Activated CD4-positive, CD25-positive, alpha-beta regulatory T cell treated with anti-CD3 and anti-CD28 coated beads, Interleukin-2, amount 50 U/mL, for 16 hours (primary cell): Measurements from ENCODE around the gene STRAP.
A peak's percentile ranks its signal among the peaks of the same experiment; 100 is the strongest.
"Not testable (repeated sequence)": the region's sequence is repeated elsewhere in the genome, so short reads cannot be mapped to it uniquely, and the experiment has no call there.

Experiments used
- DNase-seq: peaks from one replicate; pipeline ENCODE4 v3.0.0-alpha.2; 2020; ENCODE audit warnings: low read depth, low spot score

Gene STRAP

DNA sequence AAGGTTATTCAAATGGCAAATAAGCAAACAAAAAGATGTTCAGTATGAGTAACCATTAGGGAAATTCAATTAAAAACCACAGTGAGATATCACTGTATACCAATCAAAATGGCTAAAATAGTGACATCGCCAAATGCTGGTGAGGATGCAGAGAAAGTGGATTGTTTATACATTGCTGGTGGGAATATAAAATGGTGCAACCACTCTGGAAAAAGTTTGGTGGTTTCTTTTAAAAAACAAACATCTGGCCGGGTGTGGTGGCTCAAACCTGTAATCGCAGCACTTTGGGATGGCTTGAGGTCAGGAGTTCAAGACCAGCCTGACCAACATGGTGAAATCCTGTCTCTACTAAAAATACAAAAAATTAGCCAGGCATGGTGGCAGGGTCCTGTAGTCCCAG, 14.0 kb upstream of the STRAP start:
- no peak for DNase-seq

DNA sequence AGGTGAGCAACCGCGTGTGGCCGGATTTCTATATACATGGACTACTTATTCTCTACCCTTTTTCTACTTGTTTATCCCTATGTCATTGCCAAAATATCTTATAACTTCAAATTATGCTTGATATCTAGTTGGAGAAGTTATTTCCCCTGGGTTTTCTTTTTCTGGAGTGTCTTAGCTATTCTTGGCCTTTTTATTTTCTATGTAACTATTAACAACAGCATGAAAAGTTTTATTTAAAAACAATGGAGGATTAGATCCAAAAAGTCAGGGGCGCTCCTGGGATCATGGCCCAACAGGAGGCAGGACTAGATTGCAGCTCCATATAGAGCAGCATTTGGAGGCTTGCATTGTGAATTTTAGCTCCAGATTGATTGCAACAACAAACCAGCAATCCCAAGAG, 8.6 kb upstream of the STRAP start:
- DNase-seq, result no peak

DNA sequence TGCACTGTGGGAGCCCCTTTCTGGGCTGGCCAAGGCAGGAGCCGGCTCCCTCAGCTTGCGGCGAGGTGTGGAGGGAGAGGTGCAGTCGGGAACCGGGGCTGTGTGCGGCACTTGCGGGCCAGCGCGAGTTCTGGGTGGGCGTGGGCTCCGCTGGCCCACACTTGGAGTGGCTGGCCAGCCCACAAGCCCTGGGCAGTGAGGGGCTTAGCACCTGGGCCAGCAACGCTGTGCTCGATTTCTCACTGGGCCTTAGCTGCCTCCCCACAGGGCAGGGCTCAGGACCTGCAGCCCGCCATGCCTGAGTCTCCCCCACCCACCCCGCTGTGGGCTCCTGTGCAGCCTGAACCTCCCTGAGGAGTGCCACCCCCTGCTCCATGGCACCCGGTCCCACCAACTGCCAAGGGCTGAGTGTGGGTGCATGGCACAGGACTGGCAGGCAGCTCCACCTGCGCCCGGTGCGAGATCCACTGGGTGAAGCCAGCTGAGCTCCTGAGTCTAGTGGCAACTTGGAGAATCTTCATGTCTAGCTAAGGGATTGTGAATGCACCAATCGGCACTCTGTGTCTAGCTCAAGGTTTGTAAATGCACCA, 7.5 kb upstream of the STRAP start:
- not testable (repeated sequence) for DNase-seq

DNA sequence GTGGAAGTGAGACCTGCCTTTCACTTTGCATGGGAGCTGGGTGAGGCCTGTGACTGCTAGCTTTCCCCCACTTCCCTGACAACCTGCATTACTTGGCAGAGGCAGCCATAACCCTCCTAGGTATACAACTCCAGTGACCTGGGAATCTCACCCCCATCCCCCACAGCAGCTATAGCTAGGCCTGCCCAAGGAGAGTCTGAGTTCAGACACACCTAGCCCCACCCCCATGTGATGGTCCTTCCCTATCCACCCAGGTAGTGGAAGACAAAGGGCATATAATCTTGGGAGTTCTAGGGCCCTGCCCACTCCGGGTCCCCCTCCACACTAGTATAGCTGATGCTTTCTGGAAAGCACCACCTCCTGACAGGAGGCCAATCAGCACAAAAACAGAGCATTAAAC, 6.3 kb upstream of the STRAP start:
- no peak for DNase-seq

DNA sequence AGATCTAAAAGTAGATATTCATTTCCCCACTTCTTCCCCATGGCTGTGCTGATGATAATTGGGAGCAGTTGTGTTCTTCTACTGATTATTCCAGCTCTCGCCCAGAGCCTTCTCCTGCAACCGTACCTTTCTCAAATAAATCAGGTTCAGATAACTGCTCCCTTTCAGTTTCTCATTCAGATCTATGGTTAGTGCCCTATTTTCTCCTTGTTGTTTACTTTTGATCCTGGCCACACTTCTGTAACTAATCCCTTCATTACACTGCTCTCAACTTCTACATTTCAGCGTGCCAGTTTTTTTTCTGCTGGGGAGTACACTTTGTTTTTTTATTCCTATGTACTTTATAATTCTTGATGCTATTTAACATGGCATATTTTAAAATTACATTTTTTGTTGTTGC, 2.8 kb upstream of the STRAP start:
- DNase-seq, result no peak

DNA sequence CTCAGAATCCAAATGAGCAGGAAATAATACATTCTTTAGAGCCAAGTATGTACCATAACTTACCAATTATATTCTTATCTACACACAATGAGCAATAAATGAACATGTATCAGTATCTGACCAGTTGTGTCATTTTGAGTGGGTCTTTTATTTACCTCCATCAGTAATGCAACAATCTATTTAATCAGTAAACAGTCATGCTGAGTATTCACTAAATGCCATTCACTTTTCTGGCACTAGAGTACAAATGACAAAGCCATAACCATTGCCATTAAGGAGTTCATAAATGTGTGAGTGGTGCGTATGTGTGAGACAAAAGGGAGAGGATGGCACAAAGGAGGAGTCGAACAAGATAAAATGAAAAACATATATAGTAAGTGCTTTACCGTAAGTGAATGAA, 1.5 kb upstream of the STRAP start:
- DNase-seq, result no peak

DNA sequence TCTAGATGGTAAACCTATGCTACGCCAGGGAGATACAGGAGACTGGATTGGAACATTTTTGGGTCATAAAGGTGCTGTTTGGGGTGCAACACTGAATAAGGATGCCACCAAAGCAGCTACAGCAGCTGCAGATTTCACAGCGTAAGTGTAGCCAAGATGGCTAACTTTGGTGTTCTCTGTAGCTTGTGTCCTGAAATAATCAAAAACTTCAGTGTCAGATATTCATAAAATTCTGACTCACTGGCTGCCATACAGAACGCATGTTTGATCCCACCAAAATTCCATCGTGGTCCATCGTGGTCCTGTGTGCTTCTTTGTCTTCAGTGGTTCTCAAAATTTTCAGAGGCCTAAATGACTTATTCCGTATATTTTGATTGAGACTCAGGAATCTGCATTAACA, 1.3 kb downstream of the STRAP start:
- no peak for DNase-seq

DNA sequence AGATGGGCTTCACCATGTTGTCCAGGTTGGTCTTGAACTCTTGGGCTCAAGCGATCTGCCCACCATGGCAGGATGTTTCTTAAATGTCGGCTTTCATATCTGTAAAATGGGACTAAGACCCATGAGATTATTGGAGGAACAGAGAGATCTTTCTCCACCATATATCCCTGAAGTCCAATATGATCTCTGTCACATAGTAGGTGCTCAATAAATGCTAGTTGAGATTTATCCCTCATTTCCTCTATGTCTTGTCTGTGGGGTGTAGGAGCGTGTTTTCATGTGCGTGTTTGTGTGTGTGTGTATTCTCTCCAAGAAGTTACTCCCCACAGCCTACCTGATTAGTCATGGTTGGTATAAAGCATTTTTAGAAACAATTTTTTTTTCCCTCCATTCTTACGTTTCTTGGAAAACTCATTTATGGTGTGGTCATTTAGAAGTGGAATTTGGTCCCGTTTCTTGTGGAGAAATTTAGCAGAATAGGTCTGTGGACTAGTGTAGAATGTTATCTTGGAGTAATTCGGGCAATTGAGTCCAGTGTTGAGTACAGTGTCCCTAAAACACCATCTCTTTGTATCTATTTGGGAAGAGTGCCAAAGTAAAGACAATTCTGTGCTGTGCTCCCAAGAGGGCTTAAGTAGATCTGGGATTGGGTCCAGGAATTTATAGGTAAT, 4.3 kb downstream of the STRAP start:
- no peak for DNase-seq

DNA sequence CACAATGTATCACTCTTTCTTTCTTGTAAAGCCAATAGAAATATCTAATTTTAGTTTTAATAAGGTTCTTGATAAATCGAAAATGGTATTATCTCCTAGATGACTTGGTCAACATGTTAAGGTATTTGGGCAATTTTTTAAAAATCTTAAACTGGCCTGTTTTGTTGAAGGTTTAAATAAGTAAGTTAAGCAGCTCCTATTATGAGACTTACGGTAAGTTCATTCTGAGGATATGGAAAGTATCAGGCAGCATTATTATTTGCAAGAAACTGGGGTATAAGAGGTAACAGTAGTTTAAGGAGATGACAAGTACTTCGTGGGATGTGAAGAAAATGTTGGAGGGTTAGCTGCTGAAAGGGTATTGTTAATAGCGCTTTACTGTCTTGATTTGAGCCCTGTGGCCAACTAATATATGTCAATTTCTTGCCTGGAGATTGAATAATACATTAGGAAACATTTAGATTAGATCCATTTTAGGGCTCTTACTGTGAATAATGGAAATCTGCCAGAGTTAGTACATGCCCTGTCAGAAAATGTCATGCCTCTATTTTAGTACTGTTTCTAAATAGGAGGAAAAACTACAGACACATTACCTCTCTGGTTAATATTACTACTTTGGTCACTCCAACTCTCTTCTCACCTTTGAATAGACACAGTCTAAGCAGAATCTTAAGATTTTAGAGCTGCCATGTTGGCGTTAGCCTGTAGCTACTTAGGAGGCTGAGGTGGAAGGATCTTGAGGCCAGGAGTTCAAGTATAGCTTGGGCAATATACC, 5.0 kb downstream of the STRAP start:
- DNase-seq, result no peak

DNA sequence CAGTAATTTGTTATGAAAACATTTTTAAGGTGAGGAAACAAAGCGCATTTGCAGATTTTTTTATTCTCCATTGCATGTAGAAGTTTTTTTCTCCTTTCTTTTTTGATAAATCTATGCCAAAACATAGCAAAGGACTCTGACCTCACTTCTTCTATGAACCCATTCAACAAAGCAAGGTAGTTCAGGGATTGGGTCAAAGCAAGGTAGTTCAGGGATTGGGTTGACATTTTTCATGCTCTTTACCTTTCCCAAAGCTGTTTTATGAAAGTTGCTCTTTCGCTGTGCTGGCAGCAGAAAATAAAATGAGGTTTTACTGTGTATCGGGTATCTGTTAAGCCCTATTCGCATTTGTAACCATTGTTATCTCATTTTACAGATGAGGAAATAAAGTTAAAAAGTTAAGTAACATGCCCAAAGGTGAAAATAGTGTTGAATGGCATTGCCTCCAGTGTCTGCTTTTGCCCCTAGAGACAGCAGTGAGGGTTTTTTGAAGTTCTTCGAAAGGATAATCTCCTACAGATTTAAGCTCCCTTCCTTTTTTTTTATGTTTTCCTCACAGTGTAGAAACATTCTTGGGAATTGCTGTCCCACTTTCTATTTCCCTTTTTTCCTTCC, 10.6 kb downstream of the STRAP start:
- no peak for DNase-seq

DNA sequence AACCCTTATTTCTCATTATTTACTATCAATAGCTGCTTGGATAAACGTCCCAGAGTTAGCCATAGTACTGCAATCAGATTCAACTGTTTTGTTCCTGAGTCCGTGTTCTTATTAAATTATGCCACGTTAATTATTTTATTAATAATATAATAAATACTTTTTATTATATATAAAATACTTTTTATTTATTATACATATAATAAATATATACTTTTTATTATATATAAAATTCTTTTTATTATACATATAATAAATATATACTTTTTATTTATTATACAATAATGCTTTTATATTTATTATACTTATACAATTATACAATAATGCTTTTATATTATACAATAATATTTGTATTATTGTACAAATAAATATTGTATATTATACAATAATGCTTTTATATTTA, 11.1 kb downstream of the STRAP start:
- DNase-seq, result no peak

DNA sequence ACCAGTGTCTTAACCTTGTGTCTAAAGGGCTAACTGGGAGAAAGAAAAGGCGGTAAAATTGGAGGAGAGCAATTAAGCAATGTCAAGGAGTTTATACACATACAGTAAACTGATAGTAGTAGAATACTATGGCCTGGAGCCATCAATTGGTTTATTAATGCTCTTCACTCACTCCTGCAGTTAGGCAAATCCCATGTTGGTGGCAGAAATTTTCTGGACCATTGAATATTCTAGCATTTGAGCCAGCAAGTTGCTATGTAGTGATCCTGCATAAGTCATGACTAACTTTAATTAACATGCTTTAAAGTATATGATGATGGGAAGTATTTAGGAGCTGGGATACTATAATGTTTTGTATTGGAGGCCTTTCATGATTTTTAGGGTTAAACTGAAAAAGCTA, 14.7 kb downstream of the STRAP start:
- no peak for DNase-seq

DNA sequence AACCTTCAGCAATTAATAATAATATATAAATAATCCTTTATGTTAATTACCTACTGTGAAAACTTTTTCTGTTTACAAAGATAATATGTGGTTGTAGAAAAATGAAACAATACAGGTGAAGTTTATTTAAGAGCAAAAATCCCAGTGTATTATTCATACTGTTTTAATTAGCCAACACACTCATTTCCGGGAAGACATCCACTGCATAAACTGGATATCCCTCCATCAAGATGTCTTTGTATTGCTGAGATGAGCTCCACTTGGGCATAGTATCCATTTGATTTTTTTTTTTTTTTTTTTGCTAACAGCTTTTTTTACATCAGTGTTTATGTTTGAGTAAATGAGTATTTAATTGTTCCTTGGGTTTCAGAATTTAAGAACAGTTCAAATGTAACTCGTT, 15.2 kb downstream of the STRAP start:
- no peak for DNase-seq

DNA sequence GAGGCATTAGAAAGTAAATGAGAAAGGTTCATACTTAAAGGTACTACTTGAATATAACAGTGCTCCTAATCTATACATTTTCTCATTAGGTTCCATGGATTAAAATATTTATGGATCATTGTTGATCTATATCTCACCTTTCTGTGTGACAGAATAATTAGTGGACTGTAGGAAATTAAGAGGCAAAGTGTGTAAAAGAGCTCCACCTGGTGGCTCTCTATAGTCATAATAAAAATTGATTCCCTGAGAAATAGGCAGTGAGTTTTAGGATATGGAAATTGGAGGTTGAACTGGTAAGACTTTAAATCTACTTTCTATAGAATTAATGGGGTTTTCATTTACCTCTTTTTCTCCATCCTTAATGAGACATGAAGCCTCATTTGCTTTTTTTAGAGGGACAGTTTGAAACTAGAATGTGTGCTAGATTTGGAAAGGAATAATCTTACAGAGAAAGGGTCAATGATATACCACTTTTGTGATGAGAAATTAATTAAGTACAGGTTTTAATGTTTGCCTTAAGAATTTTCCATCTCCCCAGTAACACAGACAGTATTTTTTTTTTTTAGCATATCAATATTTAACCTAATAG, 17.2 kb downstream of the STRAP start:
- DNase-seq, result no peak

DNA sequence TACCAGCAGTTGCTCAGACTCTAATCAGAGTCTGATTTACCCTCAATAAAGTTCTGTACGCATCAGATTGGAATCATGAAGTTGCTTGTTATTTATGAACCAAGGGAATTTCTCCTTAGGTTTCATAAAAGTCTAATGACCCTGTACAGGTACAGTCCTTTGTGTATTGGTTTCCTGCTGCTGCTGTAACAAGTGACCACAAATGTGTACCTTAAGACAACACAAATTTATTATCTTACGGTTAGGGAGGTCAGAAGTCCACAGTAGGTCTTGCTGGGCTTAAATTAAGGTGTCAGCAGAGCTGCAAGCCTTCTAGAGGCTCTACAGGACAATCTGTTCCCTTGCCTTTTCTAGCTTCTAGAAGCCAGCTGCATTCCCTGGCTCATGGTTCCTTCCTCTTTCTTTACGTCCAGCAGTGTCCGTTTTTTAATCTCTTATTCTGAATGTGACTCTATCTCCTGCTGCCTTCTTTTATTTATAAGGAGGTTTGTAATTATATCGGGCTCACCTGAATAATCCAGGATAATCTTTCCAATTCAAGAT, 22.3 kb downstream of the STRAP start:
- DNase-seq, result no peak

DNA sequence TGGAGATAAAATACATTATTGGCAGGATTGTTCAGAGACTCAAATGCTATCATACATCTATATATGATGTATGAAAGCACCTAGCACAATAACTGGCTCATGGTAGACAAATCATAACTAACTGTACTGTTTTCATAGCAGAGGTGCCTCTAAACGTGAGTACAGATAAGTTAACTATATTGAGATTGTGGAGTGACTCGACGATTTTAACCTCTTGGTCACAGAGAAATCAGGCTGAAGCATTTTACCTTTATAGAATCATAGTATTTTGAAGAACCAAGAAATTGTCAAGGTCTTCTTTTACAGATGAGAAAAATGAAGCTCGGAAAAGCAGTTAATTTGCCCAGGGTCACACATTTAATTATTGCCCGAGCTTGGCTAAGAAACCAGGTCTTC, 28.3 kb downstream of the STRAP start:
- DNase-seq, result no peak

DNA sequence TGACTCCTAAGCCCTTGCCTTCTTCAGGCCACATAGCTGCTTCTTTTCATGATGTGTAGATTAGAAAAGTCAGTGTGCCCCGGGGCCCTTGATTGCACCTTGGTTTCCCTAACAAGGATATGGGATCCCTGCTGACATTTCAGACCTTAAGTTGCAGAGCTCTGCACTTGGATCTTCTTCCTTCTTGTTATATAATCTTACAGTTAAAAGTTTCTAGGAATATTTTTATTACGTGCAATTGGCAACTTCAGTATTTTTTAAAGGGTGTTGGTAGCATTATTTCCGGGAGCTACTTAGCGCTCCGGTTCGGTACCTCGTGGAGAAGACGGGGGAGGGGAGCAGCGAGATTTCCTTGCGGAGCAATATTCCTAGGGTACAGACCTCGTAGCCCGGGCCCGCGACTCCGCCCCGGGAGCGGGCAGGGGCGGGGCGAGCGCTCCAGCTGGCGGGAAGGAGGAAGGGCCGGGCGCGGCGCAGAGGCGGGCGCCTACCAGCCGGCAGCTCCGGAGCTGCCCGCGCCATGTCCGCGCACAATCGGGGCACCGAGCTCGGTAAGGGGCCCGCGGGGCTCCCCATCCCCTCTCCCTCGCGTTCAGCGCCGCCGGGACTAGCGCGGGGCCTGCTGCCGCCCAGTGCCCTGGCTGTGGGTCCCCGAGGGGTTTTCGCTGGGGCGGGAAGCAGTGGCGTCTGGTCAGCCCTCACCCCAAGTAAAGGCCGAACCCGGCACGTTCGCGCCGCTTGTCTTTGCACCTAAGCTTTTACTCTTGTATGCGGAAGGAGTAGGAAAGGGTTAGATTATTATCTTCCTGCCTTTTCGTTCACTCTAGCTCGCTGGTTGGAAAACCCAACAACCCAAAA, 28.9 kb downstream of the STRAP start, which contains the start of gene DERA:
DERA (plus strand) TSS at position 469 of the 858 bp plus-strand sequence; CDS start at position 521, 52 bp downstream.
- peak; percentile 15 for DNase-seq

DNA sequence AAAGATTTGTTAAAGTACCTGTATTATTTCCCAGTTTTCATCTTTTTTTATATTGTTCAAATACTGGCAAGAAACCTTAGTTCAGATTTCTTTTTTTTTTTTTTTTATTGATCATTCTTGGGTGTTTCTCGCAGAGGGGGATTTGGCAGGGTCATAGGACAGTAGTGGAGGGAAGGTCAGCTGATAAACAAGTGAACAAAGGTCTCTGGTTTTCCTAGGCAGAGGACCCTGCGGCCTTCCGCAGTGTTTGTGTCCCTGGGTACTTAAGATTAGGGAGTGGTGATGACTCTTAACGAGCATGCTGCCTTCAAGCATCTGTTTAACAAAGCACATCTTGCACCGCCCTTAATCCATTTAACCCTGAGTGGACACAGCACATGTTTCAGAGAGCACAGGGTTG, 29.7 kb downstream of the STRAP start:
- not testable (repeated sequence) for DNase-seq

DNA sequence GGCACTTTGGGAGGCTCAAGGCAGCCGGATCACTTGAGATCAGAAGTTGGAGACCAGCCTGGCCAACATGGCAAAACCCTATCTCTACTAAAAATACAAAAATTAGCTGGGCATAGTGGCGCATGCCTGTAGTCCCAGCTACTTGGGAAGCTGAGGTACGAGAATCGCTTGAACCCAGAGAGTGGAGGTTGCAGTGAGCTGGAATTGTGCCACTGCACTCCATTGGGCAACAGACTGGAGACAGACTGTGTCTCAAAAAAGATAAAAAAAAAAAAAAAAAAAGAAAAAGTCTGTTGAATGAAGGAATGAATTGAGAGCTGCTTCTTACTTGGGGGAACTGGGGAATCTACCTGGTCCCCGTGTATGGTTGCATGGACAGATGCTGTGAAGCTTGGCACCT, 31.9 kb downstream of the STRAP start:
- DNase-seq, result not testable (repeated sequence)

DNA sequence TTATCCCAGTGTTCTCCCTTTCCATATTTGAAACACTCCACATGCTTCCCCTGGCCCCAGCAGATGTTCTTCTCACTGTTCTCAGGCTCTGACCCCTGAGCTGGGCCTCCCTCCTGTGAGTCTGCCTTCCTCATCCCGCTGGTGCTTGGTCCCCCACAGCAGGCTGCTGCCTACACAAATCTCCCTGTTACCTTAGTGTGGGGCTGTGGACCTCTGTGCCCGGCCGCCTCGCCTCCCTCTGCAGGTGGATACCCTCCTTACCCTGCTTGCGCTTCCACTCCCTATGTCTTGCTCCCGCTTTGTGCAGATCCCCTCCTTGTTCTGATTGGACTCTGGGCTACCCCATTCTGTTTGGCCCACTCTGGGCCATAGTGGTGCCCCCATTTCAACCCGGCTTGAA, 35.9 kb downstream of the STRAP start:
- no peak for DNase-seq

DNA sequence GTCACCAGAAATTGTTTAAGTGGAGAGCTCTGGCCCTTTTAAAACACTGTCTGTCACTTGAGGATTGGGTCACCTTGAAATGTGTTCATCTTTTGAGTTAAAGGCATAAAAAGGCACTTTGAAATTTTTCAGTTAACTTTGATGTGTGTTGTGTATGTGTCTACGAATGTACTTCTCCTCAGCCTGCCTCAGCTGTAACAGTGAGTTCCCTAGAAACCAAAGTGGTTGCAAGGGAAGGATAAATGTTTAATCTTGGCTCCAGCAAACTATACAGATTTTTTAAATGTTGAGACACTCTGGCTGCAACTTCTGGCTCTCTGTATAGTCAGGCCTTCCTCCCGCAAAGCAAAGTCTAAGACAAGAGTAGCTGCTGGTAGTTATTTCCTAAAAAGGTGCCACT, 37.2 kb downstream of the STRAP start:
- DNase-seq, result no peak
